HG03097 (cell line): ENCODE results near the gene ADCY3.

Experiments
- ATAC-seq: cut with Tn5 transposase; IDR thresholded peaks from one replicate; pipeline ENCODE4 v1.9.1; 2021; ENCODE audit not compliant: unreplicated experiment, low FRiP score

Gene ADCY3

GRCh38 chr2:24908461-24908901 lies 11.6 kb downstream of the ADCY3 start:
- ATAC-seq, result no peak

GRCh38 chr2:24907116-24907515 lies 12.9 kb downstream of the ADCY3 start:
- no peak for ATAC-seq

- no peak for ATAC-seq
These were observed 13.6 kb downstream of the ADCY3 start for GRCh38 chr2:24906466-24906865.

GRCh38 chr2:24903161-24904103 lies 16.6 kb downstream of the ADCY3 start:
- ATAC-seq, result no peak

- ATAC-seq, result no peak
These were observed 20.6 kb downstream of the ADCY3 start for GRCh38 chr2:24899361-24899910.

GRCh38 chr2:24898122-24899109 lies 21.6 kb downstream of the ADCY3 start:
- ATAC-seq, result no peak

- no peak for ATAC-seq
These were observed 25.3 kb downstream of the ADCY3 start for GRCh38 chr2:24894750-24895149.

GRCh38 chr2:24893934-24894333 lies 26.1 kb downstream of the ADCY3 start:
- no peak for ATAC-seq

GRCh38 chr2:24892928-24893327 lies 27.1 kb downstream of the ADCY3 start:
- no peak for ATAC-seq

GRCh38 chr2:24891201-24891600 lies 28.8 kb downstream of the ADCY3 start:
- ATAC-seq, result no peak

GRCh38 chr2:24889221-24889620 lies 30.8 kb downstream of the ADCY3 start:
- ATAC-seq, result no peak

GRCh38 chr2:24888177-24888576 lies 31.9 kb downstream of the ADCY3 start:
- no peak for ATAC-seq

- no peak for ATAC-seq
These were observed 32.6 kb downstream of the ADCY3 start for GRCh38 chr2:24887307-24887874.

- no peak for ATAC-seq
These were observed 33.2 kb downstream of the ADCY3 start for GRCh38 chr2:24886691-24887304.

GRCh38 chr2:24886126-24886501 lies 33.9 kb downstream of the ADCY3 start:
- ATAC-seq, result no peak

GRCh38 chr2:24885221-24886125 lies 34.6 kb downstream of the ADCY3 start:
- no peak for ATAC-seq

GRCh38 chr2:24883946-24884345 lies 36.1 kb downstream of the ADCY3 start:
- ATAC-seq, result no peak

- ATAC-seq, result no peak
These were observed 38.4 kb downstream of the ADCY3 start for GRCh38 chr2:24881623-24882022.

GRCh38 chr2:24881158-24881557 lies 38.9 kb downstream of the ADCY3 start:
- ATAC-seq, result no peak
